HG03469 (cell line): ENCODE data around the gene EXPH5.

Experiments used
- ATAC-seq: cut with Tn5 transposase; IDR thresholded peaks from one replicate; pipeline ENCODE4 v1.9.1; 2021; ENCODE audit warnings: mild to moderate bottlenecking, moderate library complexity, moderate number of reproducible peaks; ENCODE audit not compliant: unreplicated experiment

The EXPH5 gene

GRCh38 chr11:108474664-108475463 is 118.7 kb downstream of the EXPH5 start:
- ATAC-seq: no peak

GRCh38 chr11:108472681-108473080 is 120.9 kb downstream of the EXPH5 start:
- no peak for ATAC-seq

- no peak for ATAC-seq
Measured at GRCh38 chr11:108468478-108468864, 125.1 kb downstream of the EXPH5 start.

- ATAC-seq: peak; percentile 99
Measured at GRCh38 chr11:108467091-108467823, 126.3 kb downstream of the EXPH5 start, which contains the start of gene C11orf65. TSS of gene C11orf65 (minus strand) at chr11:108467529. CDS start at chr11:108461559, 5,970 bp downstream.

GRCh38 chr11:108466405-108466804 is 127.2 kb downstream of the EXPH5 start:
- no peak for ATAC-seq
